GM12801 (cell line): Measurements from ENCODE around the gene CDK14.

Experiments
- TF ChIP-seq, protein P1 (sequence below): IDR thresholded peaks from one replicate; pipeline ENCODE4 v1.5.1; 2011; ENCODE audit warnings: control low read depth; ENCODE audit not compliant: insufficient read length; ENCODE audit errors: extremely low read depth

Gene CDK14

DNA sequence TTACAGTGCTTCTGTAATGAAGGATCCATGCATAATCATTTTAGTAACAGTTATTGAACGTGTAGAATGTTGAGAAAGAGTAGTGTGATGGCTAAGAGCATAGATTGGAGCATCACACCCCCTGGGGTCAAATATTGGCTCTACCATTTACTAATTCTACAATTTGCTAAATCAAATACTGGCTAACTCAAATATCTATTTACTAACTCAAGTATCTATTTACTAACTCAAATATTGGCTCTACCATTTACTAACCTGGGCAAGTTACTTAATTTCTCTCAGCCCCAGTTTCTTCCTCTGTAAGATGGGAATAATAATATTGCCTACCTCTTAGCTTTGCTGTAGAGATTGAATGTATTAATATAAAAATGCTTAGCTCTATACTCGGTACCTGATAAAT is 64.0 kb downstream of the CDK14 start:
- TF ChIP-seq, protein P1, sequence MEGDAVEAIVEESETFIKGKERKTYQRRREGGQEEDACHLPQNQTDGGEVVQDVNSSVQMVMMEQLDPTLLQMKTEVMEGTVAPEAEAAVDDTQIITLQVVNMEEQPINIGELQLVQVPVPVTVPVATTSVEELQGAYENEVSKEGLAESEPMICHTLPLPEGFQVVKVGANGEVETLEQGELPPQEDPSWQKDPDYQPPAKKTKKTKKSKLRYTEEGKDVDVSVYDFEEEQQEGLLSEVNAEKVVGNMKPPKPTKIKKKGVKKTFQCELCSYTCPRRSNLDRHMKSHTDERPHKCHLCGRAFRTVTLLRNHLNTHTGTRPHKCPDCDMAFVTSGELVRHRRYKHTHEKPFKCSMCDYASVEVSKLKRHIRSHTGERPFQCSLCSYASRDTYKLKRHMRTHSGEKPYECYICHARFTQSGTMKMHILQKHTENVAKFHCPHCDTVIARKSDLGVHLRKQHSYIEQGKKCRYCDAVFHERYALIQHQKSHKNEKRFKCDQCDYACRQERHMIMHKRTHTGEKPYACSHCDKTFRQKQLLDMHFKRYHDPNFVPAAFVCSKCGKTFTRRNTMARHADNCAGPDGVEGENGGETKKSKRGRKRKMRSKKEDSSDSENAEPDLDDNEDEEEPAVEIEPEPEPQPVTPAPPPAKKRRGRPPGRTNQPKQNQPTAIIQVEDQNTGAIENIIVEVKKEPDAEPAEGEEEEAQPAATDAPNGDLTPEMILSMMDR, result no peak

DNA sequence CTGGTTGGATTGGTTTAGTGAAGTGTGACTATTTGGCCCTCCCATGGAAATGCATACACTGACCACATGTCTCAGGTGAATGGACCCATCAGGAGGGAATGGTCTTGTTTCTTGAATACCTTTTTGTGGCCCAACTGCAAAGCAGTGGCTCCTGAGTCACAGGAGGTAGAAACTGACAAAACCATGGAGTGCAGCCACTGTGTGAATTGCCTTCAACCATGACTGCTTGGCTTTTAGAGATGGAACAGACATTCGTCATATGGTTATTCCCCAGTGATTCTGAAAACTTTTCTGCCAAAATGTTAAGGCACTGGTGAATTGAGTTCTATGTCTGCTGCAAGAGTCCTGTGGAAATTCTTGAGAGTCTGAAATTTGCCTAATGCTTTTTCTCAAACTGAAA is 64.7 kb downstream of the CDK14 start:
- TF ChIP-seq, protein P1, result no peak

DNA sequence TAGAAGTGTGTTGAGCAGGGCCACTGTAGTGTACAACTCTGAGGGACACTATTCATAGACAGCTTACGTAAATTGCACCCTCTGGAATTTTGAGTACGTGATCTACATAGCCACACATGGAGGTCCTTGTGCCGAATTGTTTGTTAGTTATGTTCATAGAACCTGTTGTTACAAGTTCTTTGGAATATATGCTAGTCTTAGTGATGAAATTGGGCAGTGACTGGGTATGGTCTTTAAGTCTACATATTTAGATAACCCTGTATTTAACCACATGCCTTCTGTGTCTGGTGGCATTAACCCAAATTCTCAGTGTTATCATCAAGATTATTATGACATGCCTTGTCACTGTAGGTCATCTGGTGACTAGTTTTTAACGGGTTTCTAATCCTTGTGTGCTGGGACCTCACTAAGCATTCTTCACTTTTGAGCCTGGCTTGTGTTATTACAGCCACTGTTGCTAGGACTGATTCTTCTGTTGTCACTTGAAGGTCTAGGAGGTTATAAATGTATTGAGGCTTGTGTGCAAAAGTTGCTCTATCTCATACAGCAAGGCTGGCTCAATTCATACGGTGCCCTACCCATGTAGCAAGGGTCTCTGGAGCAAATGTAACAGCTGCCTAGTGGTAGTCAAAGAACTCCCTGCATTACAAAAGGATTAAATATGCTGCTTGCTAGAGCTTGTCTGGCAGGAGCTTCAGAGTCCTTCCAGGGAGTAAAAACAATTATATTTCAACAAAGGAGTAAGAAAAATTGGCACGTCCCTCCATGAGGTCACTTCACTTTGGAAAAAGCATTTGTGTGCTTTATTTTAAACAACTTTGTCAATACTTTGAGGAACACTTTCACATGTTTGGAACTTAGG is 65.4 kb downstream of the CDK14 start:
- TF ChIP-seq, protein P1, result no peak

DNA sequence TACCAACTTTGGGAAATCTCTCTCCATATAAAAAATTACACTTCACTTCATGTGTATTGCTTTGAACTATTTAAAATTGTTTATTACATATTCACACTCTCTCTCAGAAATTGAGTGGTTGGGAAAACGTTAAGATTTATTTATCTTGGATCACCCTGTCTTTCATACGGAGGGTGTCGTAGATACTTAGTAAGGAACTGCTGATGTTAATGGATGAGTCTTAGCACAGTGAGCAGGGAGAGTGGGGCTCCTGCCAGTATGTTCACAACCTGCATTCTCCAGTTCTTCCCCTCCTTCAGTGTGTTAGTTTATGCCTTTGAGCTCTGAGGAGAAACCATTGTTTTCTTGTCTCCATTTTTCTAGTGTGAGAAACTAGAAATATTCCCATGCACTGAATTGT is 67.1 kb downstream of the CDK14 start:
- TF ChIP-seq, protein P1, result no peak

DNA sequence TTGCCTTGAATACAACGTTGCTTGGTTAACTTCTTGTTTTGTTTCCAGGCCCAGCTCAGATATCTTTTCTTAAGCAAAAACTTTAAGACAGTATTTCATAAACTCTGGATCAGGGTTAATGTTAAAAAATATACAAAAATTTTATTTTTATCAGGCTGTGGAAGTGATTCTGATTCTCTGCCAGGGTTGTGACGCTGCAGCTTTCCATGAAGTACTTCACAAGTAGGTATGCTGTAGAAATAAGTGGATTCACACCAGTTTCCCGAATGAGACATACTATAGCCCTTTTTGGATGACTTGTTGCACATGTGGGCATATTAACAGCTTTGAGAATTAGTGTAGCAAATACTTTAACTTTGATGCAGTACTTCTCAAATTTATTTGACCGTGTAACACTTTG is 70.1 kb downstream of the CDK14 start:
- TF ChIP-seq, protein P1, result no peak

DNA sequence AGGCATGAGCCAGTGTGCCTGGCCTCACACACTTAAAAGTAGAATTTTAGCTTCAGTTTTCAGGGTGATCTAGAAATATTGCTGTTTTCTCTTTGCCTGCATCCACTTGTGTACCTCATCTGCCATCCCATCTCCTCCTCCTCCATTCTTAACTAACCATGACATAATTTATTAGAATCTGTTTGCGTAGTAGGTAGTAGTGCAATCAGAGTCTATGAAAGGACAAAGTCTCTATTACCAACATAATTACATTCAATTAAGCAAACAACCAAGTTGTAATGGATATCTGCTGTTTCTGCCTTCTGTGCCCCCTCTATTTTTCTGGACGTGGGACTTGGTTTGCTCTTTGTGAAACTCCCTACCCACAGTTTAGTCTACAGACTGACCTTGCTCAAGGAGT is 72.9 kb downstream of the CDK14 start:
- TF ChIP-seq, protein P1, result no peak

DNA sequence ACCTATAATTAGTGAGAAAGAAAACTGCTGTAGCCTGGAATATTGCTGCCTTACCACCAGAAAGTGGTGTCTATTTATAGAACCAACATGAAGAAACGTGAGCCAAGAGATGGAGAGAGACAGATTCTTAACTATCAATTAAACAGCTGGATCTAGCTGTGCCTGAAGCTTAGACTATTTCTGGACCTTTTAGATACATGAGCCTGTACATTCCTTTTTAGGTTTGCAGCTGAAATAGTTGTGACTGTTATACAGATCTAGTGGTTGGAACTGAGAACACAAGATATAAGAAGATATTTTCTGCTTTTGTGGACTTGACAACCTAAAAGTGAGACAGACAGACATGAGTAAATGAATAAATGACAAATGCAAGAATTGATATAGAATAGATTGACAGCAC is 73.4 kb downstream of the CDK14 start:
- TF ChIP-seq, protein P1, result no peak
